ENCODE results near the gene SOX13.

DNA sequence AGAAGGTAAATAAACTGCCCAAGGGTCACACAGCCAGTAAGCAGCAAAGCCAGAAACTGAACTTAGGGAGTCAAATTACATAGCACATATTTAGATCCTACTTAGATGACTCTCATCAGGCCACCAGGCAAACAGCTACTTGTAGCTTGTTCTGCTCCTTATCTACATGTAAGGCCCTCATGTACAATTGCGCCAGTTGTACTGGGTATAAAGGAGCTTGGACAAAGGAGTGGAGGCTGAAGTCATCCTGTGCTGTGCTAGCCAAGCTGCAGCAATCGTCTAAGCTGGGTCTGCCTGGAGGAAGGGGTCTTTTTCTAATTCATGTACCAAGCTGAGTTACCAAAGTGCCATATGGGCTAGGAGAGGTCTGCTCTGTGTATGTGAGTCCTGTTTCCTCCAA is 66.2 kb downstream of the SOX13 start:
- TF ChIP-seq, protein P1, sequence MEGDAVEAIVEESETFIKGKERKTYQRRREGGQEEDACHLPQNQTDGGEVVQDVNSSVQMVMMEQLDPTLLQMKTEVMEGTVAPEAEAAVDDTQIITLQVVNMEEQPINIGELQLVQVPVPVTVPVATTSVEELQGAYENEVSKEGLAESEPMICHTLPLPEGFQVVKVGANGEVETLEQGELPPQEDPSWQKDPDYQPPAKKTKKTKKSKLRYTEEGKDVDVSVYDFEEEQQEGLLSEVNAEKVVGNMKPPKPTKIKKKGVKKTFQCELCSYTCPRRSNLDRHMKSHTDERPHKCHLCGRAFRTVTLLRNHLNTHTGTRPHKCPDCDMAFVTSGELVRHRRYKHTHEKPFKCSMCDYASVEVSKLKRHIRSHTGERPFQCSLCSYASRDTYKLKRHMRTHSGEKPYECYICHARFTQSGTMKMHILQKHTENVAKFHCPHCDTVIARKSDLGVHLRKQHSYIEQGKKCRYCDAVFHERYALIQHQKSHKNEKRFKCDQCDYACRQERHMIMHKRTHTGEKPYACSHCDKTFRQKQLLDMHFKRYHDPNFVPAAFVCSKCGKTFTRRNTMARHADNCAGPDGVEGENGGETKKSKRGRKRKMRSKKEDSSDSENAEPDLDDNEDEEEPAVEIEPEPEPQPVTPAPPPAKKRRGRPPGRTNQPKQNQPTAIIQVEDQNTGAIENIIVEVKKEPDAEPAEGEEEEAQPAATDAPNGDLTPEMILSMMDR (IDR thresholded peaks at IDR 0.05) = no peak
- TF ChIP-seq POLR2A (IDR thresholded peaks at IDR 0.05) = no peak
